ENCODE results near the gene DPF3. TPM values are rescaled to one million over a fixed set of nuclear protein-coding genes. Genes with fewer than 3 reads are reported as not detected.

The DPF3 gene
- total RNA-seq, 3 donors from 2014 or later = 9.3 to 21.9 (median 10.9) TPM

DNA sequence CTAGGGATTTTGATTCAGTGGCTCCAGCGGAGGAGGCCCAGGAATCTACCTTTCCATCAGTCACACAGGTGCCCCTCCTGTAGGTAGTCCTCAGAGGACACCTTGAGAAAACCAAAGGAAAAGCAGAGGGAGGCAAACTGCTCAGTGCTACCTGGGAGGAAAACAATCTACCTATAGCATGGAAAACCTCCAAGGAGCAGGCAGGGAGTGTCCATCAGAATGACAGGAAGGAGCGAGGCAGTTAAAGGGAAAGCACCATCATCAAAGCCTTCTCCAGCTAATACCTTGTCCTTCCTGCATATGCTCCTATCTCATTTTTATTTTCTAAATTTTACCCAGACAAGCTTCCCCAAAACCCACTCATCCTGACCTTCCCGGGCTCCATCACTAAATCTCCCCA, 25.4 kb downstream of the DPF3 start:
- H3K9me3 ChIP-seq = peaks cover 6% of the 10 kb centered on the region
- DNase-seq = peak in 1 of 3 donors; percentile 45
- ATAC-seq = peak; percentile 83
- H3K4me3 ChIP-seq = no peak overlapping the region
- intact Hi-C loops (cut with DNase I, micrococcal nuclease) = no loop called here
- H3K36me3 ChIP-seq (ENCODE audit: low read depth) = no peaks in the 10 kb centered on the region
- TF ChIP-seq, protein P1, sequence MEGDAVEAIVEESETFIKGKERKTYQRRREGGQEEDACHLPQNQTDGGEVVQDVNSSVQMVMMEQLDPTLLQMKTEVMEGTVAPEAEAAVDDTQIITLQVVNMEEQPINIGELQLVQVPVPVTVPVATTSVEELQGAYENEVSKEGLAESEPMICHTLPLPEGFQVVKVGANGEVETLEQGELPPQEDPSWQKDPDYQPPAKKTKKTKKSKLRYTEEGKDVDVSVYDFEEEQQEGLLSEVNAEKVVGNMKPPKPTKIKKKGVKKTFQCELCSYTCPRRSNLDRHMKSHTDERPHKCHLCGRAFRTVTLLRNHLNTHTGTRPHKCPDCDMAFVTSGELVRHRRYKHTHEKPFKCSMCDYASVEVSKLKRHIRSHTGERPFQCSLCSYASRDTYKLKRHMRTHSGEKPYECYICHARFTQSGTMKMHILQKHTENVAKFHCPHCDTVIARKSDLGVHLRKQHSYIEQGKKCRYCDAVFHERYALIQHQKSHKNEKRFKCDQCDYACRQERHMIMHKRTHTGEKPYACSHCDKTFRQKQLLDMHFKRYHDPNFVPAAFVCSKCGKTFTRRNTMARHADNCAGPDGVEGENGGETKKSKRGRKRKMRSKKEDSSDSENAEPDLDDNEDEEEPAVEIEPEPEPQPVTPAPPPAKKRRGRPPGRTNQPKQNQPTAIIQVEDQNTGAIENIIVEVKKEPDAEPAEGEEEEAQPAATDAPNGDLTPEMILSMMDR (IDR thresholded peaks at IDR 0.05) = no peak
- no peaks in the 10 kb centered on the region for H3K4me1 ChIP-seq (ENCODE audit: low read depth)

DNA sequence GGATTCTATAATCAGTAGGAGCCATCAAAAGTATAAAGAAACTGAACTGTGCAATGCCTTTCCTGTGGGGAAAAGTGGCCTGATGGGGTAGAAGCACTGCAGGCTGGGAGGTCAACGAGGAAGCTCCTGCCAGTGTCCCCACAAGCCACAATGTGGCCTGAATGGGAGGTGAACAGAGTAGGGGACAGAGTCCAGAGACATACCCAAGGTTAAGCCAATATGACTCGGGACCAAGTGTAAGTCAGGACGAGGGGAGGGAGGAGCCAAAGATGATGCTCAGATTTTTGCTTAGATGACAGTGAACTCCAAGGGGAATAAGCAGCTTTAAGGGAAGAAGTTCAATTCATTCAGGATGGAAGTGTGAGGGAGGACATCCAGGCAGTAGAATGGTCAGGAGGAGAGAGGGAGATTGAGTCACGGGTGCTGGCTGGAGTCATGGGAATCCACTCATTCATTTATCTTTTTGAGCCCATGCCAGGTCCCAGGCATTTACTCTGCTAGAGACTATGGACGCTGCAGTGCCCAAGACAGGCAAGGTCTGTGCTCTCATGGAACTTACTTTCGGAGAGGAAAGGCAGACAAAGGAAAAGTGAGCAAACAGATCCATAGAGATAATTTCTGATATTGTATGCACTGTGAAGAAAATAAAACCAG, 29.1 kb downstream of the DPF3 start:
- H3K4me1 ChIP-seq (ENCODE audit: low read depth) = no peaks in the 10 kb centered on the region
- TF ChIP-seq, protein P1 (IDR thresholded peaks at IDR 0.05) = no peak
- no peaks in the 10 kb centered on the region for H3K9me3 ChIP-seq
- intact Hi-C loops (cut with DNase I, micrococcal nuclease) = no loop called here
- no peaks in the 10 kb centered on the region for H3K36me3 ChIP-seq (ENCODE audit: low read depth)
- ATAC-seq = no peak
- no peak overlapping the region for H3K4me3 ChIP-seq
- DNase-seq = no peak

DNA sequence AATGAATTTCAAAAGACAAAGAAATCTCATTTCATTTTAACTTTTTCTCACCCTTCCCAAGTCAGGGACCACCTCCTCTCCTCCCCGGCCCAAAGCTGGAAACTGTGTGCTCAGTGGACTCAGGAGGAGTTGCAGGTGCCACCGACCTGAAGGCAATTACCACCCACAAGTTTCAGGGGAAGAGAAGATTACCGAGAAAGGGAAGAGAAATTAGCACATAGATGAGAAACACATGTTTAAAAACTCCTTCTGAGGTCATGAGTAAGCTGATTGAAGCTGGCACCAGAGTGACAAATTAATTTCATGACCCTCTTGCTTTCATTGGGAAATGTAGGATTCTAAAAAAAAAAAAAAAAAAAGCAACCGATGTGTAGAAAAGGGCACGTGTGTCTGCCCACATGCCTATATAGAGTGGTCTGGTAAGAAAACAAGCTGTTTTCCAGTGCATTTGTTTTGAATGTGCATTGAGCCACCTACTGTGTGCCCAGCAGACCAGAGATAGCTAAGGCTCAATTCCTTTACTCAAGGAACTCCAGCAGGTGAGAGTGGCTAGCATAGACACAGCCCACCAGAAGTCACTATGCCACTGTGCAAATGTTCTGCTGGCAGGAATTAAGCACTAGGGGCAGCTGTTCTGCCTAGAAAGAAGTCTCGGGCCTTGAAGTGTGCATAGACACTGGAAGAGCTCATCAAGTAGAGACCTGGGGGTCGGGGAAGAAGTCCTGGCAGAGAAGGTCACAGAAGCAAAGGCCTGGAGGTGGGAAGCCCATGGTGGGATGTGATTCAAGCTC, 30.5 kb downstream of the DPF3 start:
- intact Hi-C loops (cut with DNase I, micrococcal nuclease) = no loop called here
- ATAC-seq = no peak
- no peaks in the 10 kb centered on the region for H3K4me1 ChIP-seq (ENCODE audit: low read depth)
- TF ChIP-seq, protein P1 (IDR thresholded peaks at IDR 0.05) = no peak
- H3K9me3 ChIP-seq = no peaks in the 10 kb centered on the region
- H3K36me3 ChIP-seq (ENCODE audit: low read depth) = no peaks in the 10 kb centered on the region
- DNase-seq = no peak
- H3K4me3 ChIP-seq = no peak overlapping the region

DNA sequence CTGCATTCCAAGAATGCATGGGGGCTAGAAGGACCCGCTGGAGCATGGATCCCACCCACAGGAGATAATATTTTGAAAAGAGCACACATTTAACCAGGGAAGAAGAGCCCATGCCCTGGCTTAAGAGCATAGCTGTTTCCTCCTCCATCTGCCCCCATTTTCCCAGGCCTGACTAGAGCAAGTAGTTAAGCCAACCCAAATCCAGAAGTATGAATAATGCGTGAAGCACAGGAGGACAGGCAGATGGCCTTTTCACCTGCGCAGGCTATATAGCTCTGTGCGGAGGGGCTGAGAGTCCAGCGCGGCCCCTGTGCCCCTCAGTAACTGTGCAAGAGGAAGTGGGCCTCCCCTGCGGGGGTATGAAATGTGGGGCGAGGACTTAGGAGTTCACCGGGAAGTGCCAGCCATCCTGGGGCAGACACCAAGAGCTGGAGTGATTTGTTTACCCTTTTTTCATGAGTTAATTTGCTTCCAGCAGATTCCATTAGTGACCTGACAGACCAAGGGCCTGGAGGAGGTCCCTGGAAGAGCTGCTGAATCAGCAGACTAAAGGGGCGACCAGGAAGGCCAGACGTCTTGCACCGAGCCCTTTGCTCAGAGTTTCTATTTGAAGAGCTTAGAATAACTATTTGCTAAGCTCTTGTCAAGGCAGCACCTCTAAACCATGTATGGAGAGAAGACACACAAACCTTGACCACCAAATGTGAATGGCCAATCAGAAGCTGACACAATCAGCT, 37.2 kb downstream of the DPF3 start:
- no peaks in the 10 kb centered on the region for H3K36me3 ChIP-seq (ENCODE audit: low read depth)
- no peak for ATAC-seq
- peaks cover 19% of the 10 kb centered on the region for H3K4me1 ChIP-seq (ENCODE audit: low read depth)
- intact Hi-C loops (cut with DNase I, micrococcal nuclease) = no loop called here
- DNase-seq = no peak
- TF ChIP-seq, protein P1 (IDR thresholded peaks at IDR 0.05) = no peak
- no peak overlapping the region for H3K4me3 ChIP-seq
- H3K9me3 ChIP-seq = no peaks in the 10 kb centered on the region

DNA sequence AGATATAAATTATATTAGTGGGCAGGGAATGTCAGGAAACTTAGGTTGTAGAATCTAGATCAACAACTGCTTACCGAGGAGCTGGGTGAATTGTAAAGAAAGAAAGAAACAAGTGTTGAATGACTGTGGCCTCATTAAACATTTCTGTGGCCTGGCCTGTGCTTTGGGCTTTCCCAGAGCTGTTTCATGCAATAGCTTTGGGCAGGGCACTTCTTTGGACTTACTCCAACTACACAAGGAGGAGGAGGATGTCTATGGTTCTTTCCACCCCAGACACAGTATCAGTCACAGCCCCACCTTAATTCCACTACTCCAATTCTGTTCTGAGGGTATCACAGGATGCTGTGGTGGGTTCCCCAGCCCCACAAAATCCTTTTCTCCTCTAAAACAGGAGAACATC, 38.0 kb downstream of the DPF3 start:
- TF ChIP-seq, protein P1 (IDR thresholded peaks at IDR 0.05) = no peak
- peak in 1 of 3 donors; percentile 69 for DNase-seq

More for the DNA sequence above, 38.0 kb downstream of the DPF3 start:
- Histone ChIP-seq H3K9me3 (no peaks in the 10 kb centered on the region), H3K4me3 (no peak overlapping the region), H3K4me1 (ENCODE audit: low read depth) (peaks cover 19% of the 10 kb centered on the region), H3K36me3 (ENCODE audit: low read depth) (no peaks in the 10 kb centered on the region)
- ATAC-seq = peak; percentile 89
- intact Hi-C loops (cut with DNase I, micrococcal nuclease) = no loop called here
